B cell (primary cell): ENCODE data around the gene TMEM82. TPM values are rescaled to one million over a fixed set of nuclear protein-coding genes. Genes with fewer than 3 reads are reported as not detected.

Experiments used
- ATAC-seq: fragments of 200-7000 bp; cut with Tn5 transposase; one replicate; pipeline ENCODE4 v1.10.0; 2021; ENCODE audit warnings: low read depth, mild to moderate bottlenecking, moderate number of reproducible peaks, moderate library complexity
- CTCF ChIA-PET: fragments of 350-600 bp; sonication (Branson Sonifier 250); formaldehyde crosslinking; loops from one replicate; lab custom pipeline; 2021; ENCODE audit warnings: antibody characterized with exemption, inconsistent platforms; lab: Charles Lee
- POLR2A ChIA-PET: fragments of 350-600 bp; sonication (Branson Sonifier 250); formaldehyde crosslinking; loops from one replicate; lab custom pipeline; 2021; ENCODE audit warnings: antibody characterized with exemption; lab: Charles Lee
- DNase-seq: peaks from one replicate; pipeline ENCODE4 v3.0.0; 2013
- H2AFZ ChIP-seq: 2 replicates; pipeline ENCODE4 v1.6.1; 2012; ENCODE audit warnings: mild to moderate bottlenecking, low read depth, low read length; ENCODE audit not compliant: insufficient read depth, poor library complexity, severe bottlenecking
- H3K27ac ChIP-seq, 2 donors: 1 replicate in 1 of 2; 2 replicates in 1 of 2; pipeline ENCODE4 v1.5.1; 2012 to 2013; ENCODE audit warnings: low read length in 2 of 2, mild to moderate bottlenecking in 2 of 2, moderate library complexity in 1 of 2
- H3K27me3 ChIP-seq, 4 experiments: fragments of 200-600 bp in 1 of 4; sonication (generic) in 1 of 4; replicated peaks in 1 of 4; 1 replicate in 2 of 4; 2 replicates in 2 of 4; pipeline versions ENCODE4 v1.6.1 to v1.7.0; 2013 to 2016; ENCODE audit warnings: low read length in 3 of 4, mild to moderate bottlenecking in 2 of 4, mixed read lengths in 1 of 4, moderate library complexity in 1 of 4; ENCODE audit not compliant: insufficient read depth in 4 of 4, control insufficient read depth in 3 of 4; ENCODE audit errors: control extremely low read depth in 1 of 4
- H3K36me3 ChIP-seq, 2 experiments: replicated peaks in 1 of 2; 1 replicate in 1 of 2; 2 replicates in 1 of 2; pipeline versions ENCODE4 v1.6.1 to v1.7.1; 2013; ENCODE audit warnings: low read length in 1 of 2; ENCODE audit not compliant: insufficient read depth in 2 of 2, control insufficient read depth in 1 of 2; ENCODE audit errors: control extremely low read depth in 1 of 2, extremely low read depth in 1 of 2
- H3K4me1 ChIP-seq, 2 donors: fragments of 200-600 bp in 1 of 2; sonication (generic) in 1 of 2; 1 replicate in 1 of 2; 2 replicates in 1 of 2; pipeline versions ENCODE4 v1.5.1 to v1.6.1; 2013 to 2017; ENCODE audit warnings: low read length in 2 of 2; ENCODE audit not compliant: control insufficient read depth in 2 of 2, insufficient read depth in 2 of 2
- H3K4me2 ChIP-seq: replicated peaks from 2 replicates; pipeline ENCODE3; 2012; ENCODE audit warnings: mild to moderate bottlenecking, low read depth, low read length; ENCODE audit not compliant: poor library complexity, severe bottlenecking
- H3K4me3 ChIP-seq, 5 experiments: fragments of 200-600 bp in 1 of 5; sonication (generic) in 1 of 5; 1 replicate in 3 of 5; 2 replicates in 2 of 5; pipeline versions ENCODE4 v1.5.1 to v1.7.0; 2011 to 2016; ENCODE audit warnings: low read length in 4 of 5, mild to moderate bottlenecking in 4 of 5, low read depth in 2 of 5, control low read depth in 1 of 5, moderate library complexity in 1 of 5; ENCODE audit not compliant: insufficient read depth in 1 of 5; ENCODE audit errors: control extremely low read depth in 1 of 5, extremely low read depth in 1 of 5
- H3K79me2 ChIP-seq: fragments of 200-600 bp; sonication (generic); one replicate; pipeline ENCODE4 v1.6.0; 2016; ENCODE audit warnings: low read length; ENCODE audit not compliant: control insufficient read depth, insufficient read depth
- H3K9ac ChIP-seq: fragments of 200-600 bp; sonication (generic); 2 replicates; pipeline ENCODE4 v1.6.1; 2017; ENCODE audit warnings: mild to moderate bottlenecking, low read length, moderate library complexity
- H3K9me3 ChIP-seq, 3 donors: one replicate each; pipeline versions ENCODE4 v1.6.1 to v1.7.1; 2013; ENCODE audit warnings: low read length in 2 of 3; ENCODE audit not compliant: control insufficient read depth in 2 of 3, insufficient read depth in 1 of 3; ENCODE audit errors: control extremely low read depth in 1 of 3
- H4K20me1 ChIP-seq: 2 replicates; pipeline ENCODE4 v1.6.0; 2012; ENCODE audit warnings: mild to moderate bottlenecking, low read length; ENCODE audit not compliant: insufficient read depth, control insufficient read depth, poor library complexity, severe bottlenecking
- H3K27ac Mint-ChIP-seq: one replicate; pipeline ENCODE4 v1.8.0; 2021; ENCODE audit warnings: mixed read lengths
- H3K27me3 Mint-ChIP-seq: one replicate; pipeline ENCODE4 v1.8.0; 2021; ENCODE audit warnings: mixed read lengths
- H3K4me1 Mint-ChIP-seq: one replicate; pipeline ENCODE4 v1.8.0; 2021; ENCODE audit warnings: mixed read lengths
- H3K4me3 Mint-ChIP-seq: one replicate; pipeline ENCODE4 v1.8.0; 2021; ENCODE audit warnings: mixed read lengths
- H3K9me3 Mint-ChIP-seq: one replicate; pipeline ENCODE4 v1.8.0; 2022; ENCODE audit warnings: mixed read lengths; ENCODE audit not compliant: insufficient read depth
- EZH2 ChIP-seq: IDR thresholded peaks from 2 replicates; pipeline ENCODE4 v1.6.1; 2012; ENCODE audit warnings: borderline replicate concordance, low read depth, mild to moderate bottlenecking, moderate library complexity, low read length; ENCODE audit not compliant: insufficient read depth, poor library complexity, severe bottlenecking
- WGBS: methylation state at CpG from one replicate; pipeline ENCODE4 v1.1.5; 2013; ENCODE audit warnings: missing lambda C conversion rate; ENCODE audit not compliant: insufficient coverage; 5-methylcytosine and 5-hydroxymethylcytosine counted together
- intact Hi-C: fragments of 100-400 bp; cut with micrococcal nuclease; formaldehyde crosslinking; loops from one replicate; pipeline ENCODE4 v1.10.0; 2022
- polyA plus RNA-seq: library from polyadenylated mRNA; depleted of rRNA; stranded (reverse); fragments of >200 nt; gene quantifications from 2 replicates; pipeline ENCODE4 v1.2.3, GENCODE V29; 2012
- total RNA-seq, 2 donors: library from RNA; stranded (reverse); fragments of 120-200 nt in 1 of 2; gene quantifications; 1 replicate in 1 of 2; 2 replicates in 1 of 2; pipeline versions ENCODE4 v1.2.3 to v1.2.4, GENCODE V29; 2013 to 2022
- TF ChIP-seq, protein P1 (sequence below): fragments of 200-600 bp; IDR thresholded peaks from one replicate; pipeline ENCODE4 v1.8.0; 2022; ENCODE audit warnings: antibody characterized with exemption, mild to moderate bottlenecking

TMEM82 gene
- total and polyA plus RNA-seq, 2 donors (not counting 1 experiment from before 2014, with no cell fraction given): not detected

DNA sequence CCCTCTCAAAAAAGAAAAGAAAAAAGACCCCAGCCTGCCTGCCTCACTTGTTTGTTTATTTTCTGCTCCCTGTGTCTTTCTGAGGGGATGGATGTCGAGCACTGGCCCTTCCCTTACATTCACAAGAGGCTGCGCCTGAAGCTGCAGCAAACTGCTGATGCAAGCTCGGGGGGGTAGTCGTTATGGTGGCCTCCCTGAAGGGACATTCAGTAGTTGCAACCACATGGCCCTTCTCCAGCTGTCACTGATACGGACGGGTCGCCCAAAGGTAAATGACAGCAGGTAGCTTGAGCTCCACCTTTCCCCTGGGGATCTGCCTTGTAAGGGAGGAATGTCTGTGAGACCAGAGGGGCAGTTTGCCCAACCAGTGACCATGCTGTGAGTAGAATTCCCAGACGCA is 40.5 kb upstream of the TMEM82 start:
- H3K4me1 ChIP-seq: peaks cover 20 to 31% of the 10 kb centered on the region in 2 donors
- POLR2A ChIA-PET: interaction anchor here (0.6 kb wide), 1 partner anchor 9 kb away, joined by 5 read pairs; no protein-coding TSS in a partner anchor
- no peak overlapping the region for H3K27ac ChIP-seq
- TF ChIP-seq EZH2: no peak
- TF ChIP-seq, protein P1, sequence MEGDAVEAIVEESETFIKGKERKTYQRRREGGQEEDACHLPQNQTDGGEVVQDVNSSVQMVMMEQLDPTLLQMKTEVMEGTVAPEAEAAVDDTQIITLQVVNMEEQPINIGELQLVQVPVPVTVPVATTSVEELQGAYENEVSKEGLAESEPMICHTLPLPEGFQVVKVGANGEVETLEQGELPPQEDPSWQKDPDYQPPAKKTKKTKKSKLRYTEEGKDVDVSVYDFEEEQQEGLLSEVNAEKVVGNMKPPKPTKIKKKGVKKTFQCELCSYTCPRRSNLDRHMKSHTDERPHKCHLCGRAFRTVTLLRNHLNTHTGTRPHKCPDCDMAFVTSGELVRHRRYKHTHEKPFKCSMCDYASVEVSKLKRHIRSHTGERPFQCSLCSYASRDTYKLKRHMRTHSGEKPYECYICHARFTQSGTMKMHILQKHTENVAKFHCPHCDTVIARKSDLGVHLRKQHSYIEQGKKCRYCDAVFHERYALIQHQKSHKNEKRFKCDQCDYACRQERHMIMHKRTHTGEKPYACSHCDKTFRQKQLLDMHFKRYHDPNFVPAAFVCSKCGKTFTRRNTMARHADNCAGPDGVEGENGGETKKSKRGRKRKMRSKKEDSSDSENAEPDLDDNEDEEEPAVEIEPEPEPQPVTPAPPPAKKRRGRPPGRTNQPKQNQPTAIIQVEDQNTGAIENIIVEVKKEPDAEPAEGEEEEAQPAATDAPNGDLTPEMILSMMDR: no peak
- H2AFZ ChIP-seq: no peak overlapping the region
- no peaks in the 10 kb centered on the region for H3K9me3 Mint-ChIP-seq
- WGBS: 96% methylated on average over 8 of the region's 8 CpGs
- DNase-seq (no peak), ATAC-seq (no peak)
- H3K9me3 ChIP-seq: no peaks in the 10 kb centered on the region
- H4K20me1 ChIP-seq: peaks cover 63% of the 10 kb centered on the region
- no peak overlapping the region for H3K4me2 ChIP-seq
- H3K4me3 Mint-ChIP-seq: no peak overlapping the region
- no peak overlapping the region for H3K9ac ChIP-seq
- H3K36me3 ChIP-seq: peaks cover 3 to 18% of the 10 kb centered on the region in 2 experiments
- H3K79me2 ChIP-seq: peaks cover 77% of the 10 kb centered on the region
- H3K4me3 ChIP-seq: no peak overlapping the region
- no peaks in the 10 kb centered on the region for H3K27me3 ChIP-seq
- CTCF ChIA-PET: interaction anchor here (0.7 to 1.1 kb wide), 2 partner anchors 10 to 46 kb away, joined by 3 to 4 read pairs; no protein-coding TSS in a partner anchor
- peaks cover 46% of the 10 kb centered on the region for H3K4me1 Mint-ChIP-seq
- intact Hi-C loops: no loop called here
- peak overlapping the region; percentile 70 for H3K27ac Mint-ChIP-seq
- no peaks in the 10 kb centered on the region for H3K27me3 Mint-ChIP-seq

DNA sequence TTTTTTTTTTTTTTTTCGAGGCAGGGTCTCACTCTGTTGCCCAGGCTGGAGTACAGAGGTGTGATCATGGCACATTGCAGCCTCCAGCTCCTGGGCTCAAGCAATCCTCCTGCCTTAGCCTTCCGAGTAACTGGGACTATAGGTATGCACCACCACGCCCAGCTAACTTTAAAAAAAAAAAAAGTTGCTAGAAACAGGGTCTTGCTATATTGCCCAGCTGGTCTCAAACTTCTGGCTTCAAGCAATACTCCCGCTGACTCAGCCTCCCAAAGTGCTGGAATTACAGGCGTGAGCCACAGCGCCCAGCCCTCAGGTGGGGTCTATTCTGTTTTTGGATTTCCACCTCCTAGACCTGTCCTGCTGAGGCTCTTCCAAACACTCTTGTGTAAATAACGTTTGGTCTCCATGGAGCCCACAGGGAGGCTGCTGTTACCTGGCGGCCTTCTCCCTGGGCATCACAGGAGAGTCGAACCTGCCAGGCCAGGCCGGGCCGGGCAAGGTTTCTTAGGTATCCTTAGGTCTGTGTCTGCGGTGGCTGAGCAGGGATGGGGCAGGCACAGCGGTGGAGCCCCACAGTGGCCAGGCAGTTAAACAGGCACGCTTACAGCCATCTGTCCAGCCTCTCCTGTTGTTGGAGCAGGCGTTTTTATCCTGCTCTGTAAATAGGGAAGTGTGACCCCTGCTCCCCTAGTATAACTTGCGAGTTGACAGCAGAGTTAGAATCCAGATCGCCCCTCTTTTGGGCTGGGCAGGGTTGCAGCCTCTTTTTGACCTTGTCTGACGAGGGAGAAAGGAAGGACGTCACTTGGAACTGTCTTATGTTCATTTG is 39.4 kb upstream of the TMEM82 start:
- peaks cover 88% of the 10 kb centered on the region for H3K79me2 ChIP-seq
- Mint-ChIP-seq H3K9me3 (no peaks in the 10 kb centered on the region), H3K27ac (no peak overlapping the region), H3K4me3 (no peak overlapping the region), H3K4me1 (peaks cover 38% of the 10 kb centered on the region), H3K27me3 (no peaks in the 10 kb centered on the region)
- H3K9ac ChIP-seq: no peak overlapping the region
- no peak overlapping the region for H2AFZ ChIP-seq
- CTCF ChIA-PET: interaction anchor here (0.7 to 1.1 kb wide), 2 partner anchors 11 to 47 kb away, joined by 3 to 4 read pairs; no protein-coding TSS in a partner anchor
- H3K9me3 ChIP-seq: no peaks in the 10 kb centered on the region
- peaks cover 12 to 23% of the 10 kb centered on the region in 2 donors for H3K4me1 ChIP-seq
- intact Hi-C loops: no loop called here
- TF ChIP-seq, protein P1: no peak
- TF ChIP-seq EZH2: no peak
- H3K27ac ChIP-seq: no peak overlapping the region
- WGBS: 95% methylated on average over 16 of the region's 19 CpGs
- H3K4me3 ChIP-seq: no peak overlapping the region
- DNase-seq (no peak), ATAC-seq (no peak)
- POLR2A ChIA-PET: interaction anchor here (0.8 kb wide), 1 partner anchor 18 kb away, joined by 3 read pairs; no protein-coding TSS in a partner anchor
- H4K20me1 ChIP-seq: peaks cover 75% of the 10 kb centered on the region
- H3K36me3 ChIP-seq: peaks cover 3 to 18% of the 10 kb centered on the region in 2 experiments
- no peaks in the 10 kb centered on the region for H3K27me3 ChIP-seq
- no peak overlapping the region for H3K4me2 ChIP-seq
